Body of pancreas (tissue), 4 donors: ENCODE measurements around the gene MPDU1.

Source experiments
- POLR2A ChIP-seq, 3 donors: fragments of 450-650 bp; IDR thresholded peaks; one replicate each; pipeline ENCODE4 v1.6.1; 2016; ENCODE audit warnings: antibody characterized with exemption in 3 of 3, mild to moderate bottlenecking in 2 of 3
- TF ChIP-seq, protein P1 (sequence below), 7 experiments: fragments of 450-650 bp in 4 of 7; fragments of 200-600 bp in 3 of 7; sonication (generic) in 3 of 7; IDR thresholded peaks; one replicate each; pipeline ENCODE4 v1.5.1; 2016 to 2019; ENCODE audit warnings: antibody characterized with exemption in 7 of 7

DNA sequence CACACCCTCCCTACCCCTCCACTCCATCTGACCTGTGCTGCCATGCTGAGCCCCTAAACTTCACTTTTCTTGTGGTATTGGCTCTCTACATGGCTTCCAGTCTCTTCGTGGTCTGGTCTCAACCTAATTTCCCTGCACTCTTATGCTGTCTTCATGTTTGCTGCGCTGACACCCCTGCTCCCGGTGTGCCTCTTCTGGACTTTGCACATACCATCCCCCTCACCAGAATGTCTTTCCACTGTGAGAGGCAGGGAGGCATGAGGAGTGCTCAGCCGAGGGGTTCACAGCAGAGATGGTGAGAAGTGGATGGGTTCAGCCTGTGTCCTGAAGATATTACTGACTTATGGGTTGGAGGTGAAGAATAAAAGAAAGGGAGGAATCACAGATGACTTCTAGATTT is 32.3 kb upstream of the MPDU1 start:
- TF ChIP-seq, protein P1, sequence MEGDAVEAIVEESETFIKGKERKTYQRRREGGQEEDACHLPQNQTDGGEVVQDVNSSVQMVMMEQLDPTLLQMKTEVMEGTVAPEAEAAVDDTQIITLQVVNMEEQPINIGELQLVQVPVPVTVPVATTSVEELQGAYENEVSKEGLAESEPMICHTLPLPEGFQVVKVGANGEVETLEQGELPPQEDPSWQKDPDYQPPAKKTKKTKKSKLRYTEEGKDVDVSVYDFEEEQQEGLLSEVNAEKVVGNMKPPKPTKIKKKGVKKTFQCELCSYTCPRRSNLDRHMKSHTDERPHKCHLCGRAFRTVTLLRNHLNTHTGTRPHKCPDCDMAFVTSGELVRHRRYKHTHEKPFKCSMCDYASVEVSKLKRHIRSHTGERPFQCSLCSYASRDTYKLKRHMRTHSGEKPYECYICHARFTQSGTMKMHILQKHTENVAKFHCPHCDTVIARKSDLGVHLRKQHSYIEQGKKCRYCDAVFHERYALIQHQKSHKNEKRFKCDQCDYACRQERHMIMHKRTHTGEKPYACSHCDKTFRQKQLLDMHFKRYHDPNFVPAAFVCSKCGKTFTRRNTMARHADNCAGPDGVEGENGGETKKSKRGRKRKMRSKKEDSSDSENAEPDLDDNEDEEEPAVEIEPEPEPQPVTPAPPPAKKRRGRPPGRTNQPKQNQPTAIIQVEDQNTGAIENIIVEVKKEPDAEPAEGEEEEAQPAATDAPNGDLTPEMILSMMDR (IDR thresholded peaks at IDR 0.05): no peak
- TF ChIP-seq POLR2A (IDR thresholded peaks at IDR 0.05): no peak
